Muscle of arm (tissue), 12 donors: ENCODE data around the gene LSAMP. TPM values are rescaled to one million over a fixed set of nuclear protein-coding genes. Genes with fewer than 3 reads are reported as not detected.

Experiments used
- DNase-seq: peaks from one replicate; pipeline ENCODE4 v3.0.0-alpha.2; 2013
- polyA plus RNA-seq, 12 donors: library from polyadenylated mRNA; unstranded; fragments of 120-200 nt; gene quantifications; one replicate each; pipeline ENCODE4 v1.2.1, GENCODE V29; 2013; ENCODE audit not compliant: insufficient read length in 12 of 12

The LSAMP gene
- polyA plus RNA-seq, 12 donors: 4.1 to 21.6 (median 7.8) TPM; not detected in 1

GRCh38 chr3:116058844-116059243 lies 386.4 kb downstream of the LSAMP start:
- DNase-seq: no peak

- DNase-seq: no peak
Measured at GRCh38 chr3:116057400-116058006, 387.8 kb downstream of the LSAMP start.

GRCh38 chr3:116056280-116056679 lies 389.0 kb downstream of the LSAMP start:
- DNase-seq: no peak

GRCh38 chr3:116053017-116053416 lies 392.3 kb downstream of the LSAMP start:
- DNase-seq: no peak

- no peak for DNase-seq
Measured at GRCh38 chr3:116052602-116053001, 392.7 kb downstream of the LSAMP start.

- no peak for DNase-seq
Measured at GRCh38 chr3:116051586-116051985, 393.7 kb downstream of the LSAMP start.

- DNase-seq: no peak
Measured at GRCh38 chr3:116051040-116051439, 394.2 kb downstream of the LSAMP start.

- peak; percentile 43 for DNase-seq
Measured at GRCh38 chr3:116050311-116050915, 394.9 kb downstream of the LSAMP start.

GRCh38 chr3:116048991-116049390 lies 396.3 kb downstream of the LSAMP start:
- DNase-seq: no peak

- no peak for DNase-seq
Measured at GRCh38 chr3:116046350-116046749, 398.9 kb downstream of the LSAMP start.

GRCh38 chr3:116045314-116045713 lies 400.0 kb downstream of the LSAMP start:
- DNase-seq: no peak

- no peak for DNase-seq
Measured at GRCh38 chr3:116040152-116040551, 405.1 kb downstream of the LSAMP start.

- DNase-seq: no peak
Measured at GRCh38 chr3:116039651-116039985, 405.7 kb downstream of the LSAMP start.

- DNase-seq: no peak
Measured at GRCh38 chr3:116038968-116039650, 406.2 kb downstream of the LSAMP start.

GRCh38 chr3:116037954-116038911 lies 407.1 kb downstream of the LSAMP start:
- DNase-seq: no peak

- DNase-seq: no peak
Measured at GRCh38 chr3:116035429-116035828, 409.9 kb downstream of the LSAMP start.

- DNase-seq: no peak
Measured at GRCh38 chr3:116034794-116035193, 410.5 kb downstream of the LSAMP start.

GRCh38 chr3:116034086-116034485 lies 411.2 kb downstream of the LSAMP start:
- no peak for DNase-seq

GRCh38 chr3:116033516-116033915 lies 411.8 kb downstream of the LSAMP start:
- no peak for DNase-seq

- DNase-seq: no peak
Measured at GRCh38 chr3:116032176-116032575, 413.1 kb downstream of the LSAMP start.

GRCh38 chr3:116030131-116030850 lies 415.0 kb downstream of the LSAMP start:
- no peak for DNase-seq

- DNase-seq: no peak
Measured at GRCh38 chr3:116029266-116029665, 416.0 kb downstream of the LSAMP start.
